ENCODE results near the gene NUFIP1. TPM values are rescaled to one million over a fixed set of nuclear protein-coding genes. Genes with fewer than 3 reads are reported as not detected.

The NUFIP1 gene
- total RNA-seq, 4 donors from 2014 or later: 2.7 to 4.4 (median 3.7) TPM

- TF ChIP-seq EP300 (IDR thresholded peaks at IDR 0.05) (no peak), CTCF (IDR thresholded peaks at IDR 0.05) (no peak), POLR2A (IDR thresholded peaks at IDR 0.05) (no peak)
- Histone ChIP-seq H3K4me1 (no peaks in the 10 kb centered on the region), H3K27ac (no peak overlapping the region), H3K27me3 (no peaks in the 10 kb centered on the region), H3K9me3 (no peaks in the 10 kb centered on the region), H3K36me3 (no peaks in the 10 kb centered on the region), H3K4me3 (no peak overlapping the region)
- WGBS, 2 donors: 66 to 69% methylated on average over 5 of the region's 5 CpGs
- no peak for DNase-seq (ENCODE audit: low spot score in 2 of 2)
Measured at GRCh38 chr13:44895953-44896335, 93.3 kb downstream of the NUFIP1 start.

- TF ChIP-seq CTCF (IDR thresholded peaks at IDR 0.05) (no peak), EP300 (IDR thresholded peaks at IDR 0.05) (no peak), POLR2A (IDR thresholded peaks at IDR 0.05) (no peak)
- no peaks in the 10 kb centered on the region for H3K9me3 ChIP-seq
- no peak overlapping the region for H3K27ac ChIP-seq
- no peaks in the 10 kb centered on the region for H3K27me3 ChIP-seq
- WGBS, 2 donors: 47 to 61% methylated on average over 6 of the region's 6 CpGs
- no peaks in the 10 kb centered on the region for H3K36me3 ChIP-seq
- H3K4me1 ChIP-seq: no peaks in the 10 kb centered on the region
- no peak for DNase-seq (ENCODE audit: low spot score in 2 of 2)
- H3K4me3 ChIP-seq: no peak overlapping the region
Measured at GRCh38 chr13:44895264-44895952, 93.9 kb downstream of the NUFIP1 start.

GRCh38 chr13:44894001-44894770 lies 95.1 kb downstream of the NUFIP1 start:
- Histone ChIP-seq H3K27ac (no peak overlapping the region), H3K27me3 (no peaks in the 10 kb centered on the region), H3K9me3 (no peaks in the 10 kb centered on the region), H3K4me1 (no peaks in the 10 kb centered on the region), H3K36me3 (no peaks in the 10 kb centered on the region), H3K4me3 (no peak overlapping the region)
- DNase-seq (ENCODE audit: low spot score in 2 of 2): no peak
- no peak for TF ChIP-seq POLR2A (IDR thresholded peaks at IDR 0.05)
- no peak for TF ChIP-seq EP300 (IDR thresholded peaks at IDR 0.05)
- TF ChIP-seq CTCF (IDR thresholded peaks at IDR 0.05): no peak
- 78% methylated on average over 11 to 13 of the region's 13 CpGs for WGBS, 2 donors

Small RNAs within 50 kb of the gene (small RNA-seq; reads per million reads assigned to genes)
- 0.38 reads per million for gene RN7SL49P

Other genes with a start within 250 kb of the NUFIP1 start
- gene GPALPP1, start 67 bp upstream of the NUFIP1 start, total RNA-seq: 10 to 100 TPM; 22.7 to 50.1 (median 30.4) TPM
- 10 to 100 TPM; 20.2 to 28.8 (median 24.1) TPM for gene GTF2F2, start 131.0 kb upstream of the NUFIP1 start, total RNA-seq
- 10 to 100 TPM in 2 of 4 donors, 1 to 10 TPM in 2; 3.0 to 14.4 (median 8.2) TPM for gene KCTD4, start 211.6 kb upstream of the NUFIP1 start, total RNA-seq